HG03025 (cell line): ENCODE data around the gene STARD3.

Source experiments
- ATAC-seq: cut with Tn5 transposase; IDR thresholded peaks from one replicate; pipeline ENCODE4 v1.9.1; 2021; ENCODE audit warnings: mild to moderate bottlenecking, moderate library complexity; ENCODE audit not compliant: unreplicated experiment, low FRiP score

The STARD3 gene

GRCh38 chr17:39603304-39604016, 33.5 kb upstream of the STARD3 start:
- no peak for ATAC-seq

GRCh38 chr17:39604911-39605491, 31.9 kb upstream of the STARD3 start:
- no peak for ATAC-seq

DNA sequence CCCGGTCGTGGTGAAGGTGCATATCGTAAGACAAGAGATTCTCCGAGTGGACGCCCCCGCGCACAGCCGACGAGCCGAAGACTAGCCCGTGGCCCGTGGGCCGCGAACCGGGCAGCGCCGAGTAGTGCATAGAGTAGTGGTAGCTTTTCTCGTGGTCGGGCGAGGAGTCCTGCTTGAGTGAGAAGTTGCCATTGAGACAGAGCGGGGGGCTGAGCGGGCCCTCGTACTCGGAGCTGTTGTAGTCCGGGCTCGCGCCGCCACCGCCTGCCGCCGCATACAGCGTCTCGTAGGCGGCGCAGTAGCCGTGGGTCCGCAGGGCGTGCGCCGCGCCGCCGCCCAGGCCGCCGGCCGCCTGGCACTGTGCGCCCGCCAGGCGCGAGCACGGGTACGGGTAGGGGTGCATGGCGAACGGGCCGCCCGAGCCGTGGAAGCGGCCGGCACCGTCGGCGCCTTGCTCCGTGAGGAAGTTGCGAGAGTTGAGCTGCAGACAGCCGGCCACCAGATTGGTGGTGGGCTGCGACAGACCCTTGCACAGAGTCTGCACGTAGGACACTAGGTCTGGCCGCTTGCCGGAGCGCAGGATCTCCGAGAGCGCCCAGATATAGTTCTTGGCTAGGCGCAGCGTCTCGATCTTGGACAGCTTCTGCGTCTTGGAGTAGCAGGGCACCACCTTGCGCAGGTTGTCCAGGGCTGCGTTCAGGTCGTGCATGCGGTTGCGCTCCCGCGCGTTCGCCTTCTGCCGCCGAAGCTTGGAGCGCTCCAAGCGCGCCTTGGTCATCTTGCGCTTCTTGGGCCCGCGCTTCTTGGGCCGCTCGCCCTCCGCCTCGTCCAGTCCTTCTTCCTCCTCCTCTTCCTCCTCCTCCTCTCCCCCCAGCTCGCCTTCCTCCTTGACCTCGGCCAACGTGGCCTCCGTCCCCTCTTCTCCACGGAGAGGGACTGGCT, 31.2 kb upstream of the STARD3 start:
- no peak for ATAC-seq

DNA sequence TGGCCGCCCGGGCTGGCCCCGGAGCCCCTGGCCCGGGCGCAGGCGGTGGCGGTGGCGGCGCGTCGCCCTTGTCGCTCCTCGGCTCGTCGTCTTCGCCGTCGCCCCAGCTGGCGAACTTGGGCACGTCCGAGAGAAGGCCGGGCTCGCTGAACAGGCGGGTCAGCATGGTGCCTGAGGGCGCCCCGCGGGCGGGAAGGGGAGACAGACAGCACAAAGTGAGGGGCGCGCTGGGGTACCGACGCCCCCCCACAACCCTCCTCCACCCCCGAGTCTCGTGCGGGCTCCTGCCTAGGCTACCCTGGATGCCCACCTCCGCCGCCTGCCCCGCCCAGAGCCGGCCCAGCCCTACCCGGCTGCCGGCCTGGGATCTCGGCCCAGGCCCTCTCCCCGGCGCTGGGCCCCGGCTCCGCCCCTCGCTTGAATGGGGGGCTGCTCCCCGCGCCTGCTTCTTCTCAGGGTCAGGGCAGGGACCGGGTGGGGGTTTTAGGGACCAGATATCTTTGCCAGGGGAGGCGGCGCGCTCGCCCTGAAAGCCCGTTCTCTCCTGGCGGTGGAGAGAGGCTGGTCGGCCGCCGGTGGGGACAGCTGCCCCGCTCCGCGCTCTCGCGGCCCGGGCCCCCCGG, 30.4 kb upstream of the STARD3 start:
- ATAC-seq = no peak

DNA sequence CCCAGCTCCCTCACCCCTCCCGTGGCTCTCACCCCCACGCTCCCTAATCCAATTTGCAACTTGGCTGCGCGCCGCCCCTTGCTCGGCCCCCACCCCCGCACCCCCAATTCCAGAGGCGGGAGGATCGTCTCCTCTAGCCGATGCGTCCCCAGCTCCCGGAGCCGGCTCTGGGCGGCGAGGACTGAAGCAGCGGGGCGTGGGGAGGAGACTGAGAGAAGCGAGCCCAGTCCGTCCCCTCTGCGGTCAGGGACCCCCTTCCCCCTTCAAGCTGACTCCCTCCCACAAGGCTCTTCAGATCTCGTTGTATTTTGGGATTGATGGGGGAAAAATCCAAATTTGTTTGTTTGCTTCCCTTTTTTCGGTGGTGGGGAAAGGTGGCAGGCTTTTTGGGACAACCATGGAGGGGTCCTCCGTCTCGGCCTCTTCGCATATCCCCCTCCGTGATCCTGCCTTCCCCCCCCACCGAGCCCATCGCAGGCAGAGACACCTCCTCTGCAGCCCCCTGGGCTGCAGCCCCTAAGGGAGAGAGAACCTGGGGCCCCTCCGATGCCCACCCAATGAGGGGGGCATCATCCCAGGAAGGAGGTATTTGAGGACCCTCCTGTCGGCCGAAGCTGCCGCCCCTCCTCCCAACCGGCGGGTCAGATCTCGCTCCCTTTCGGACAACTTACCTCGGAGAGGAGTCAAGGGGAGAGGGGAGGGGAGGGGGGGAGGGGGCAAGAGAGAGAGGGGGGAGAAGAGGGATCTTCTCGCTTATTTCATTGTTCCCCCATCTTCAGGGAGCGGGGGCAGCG, 29.7 kb upstream of the STARD3 start:
- no peak for ATAC-seq

GRCh38 chr17:39607851-39608130, 29.2 kb upstream of the STARD3 start, which contains the start of gene NEUROD2:
NEUROD2 (minus strand) TSS chr17:39607920; CDS start chr17:39606599, 1,321 bp downstream.
- ATAC-seq = no peak

- ATAC-seq = no peak
Observed at GRCh38 chr17:39608142-39608981, 28.6 kb upstream of the STARD3 start.

DNA sequence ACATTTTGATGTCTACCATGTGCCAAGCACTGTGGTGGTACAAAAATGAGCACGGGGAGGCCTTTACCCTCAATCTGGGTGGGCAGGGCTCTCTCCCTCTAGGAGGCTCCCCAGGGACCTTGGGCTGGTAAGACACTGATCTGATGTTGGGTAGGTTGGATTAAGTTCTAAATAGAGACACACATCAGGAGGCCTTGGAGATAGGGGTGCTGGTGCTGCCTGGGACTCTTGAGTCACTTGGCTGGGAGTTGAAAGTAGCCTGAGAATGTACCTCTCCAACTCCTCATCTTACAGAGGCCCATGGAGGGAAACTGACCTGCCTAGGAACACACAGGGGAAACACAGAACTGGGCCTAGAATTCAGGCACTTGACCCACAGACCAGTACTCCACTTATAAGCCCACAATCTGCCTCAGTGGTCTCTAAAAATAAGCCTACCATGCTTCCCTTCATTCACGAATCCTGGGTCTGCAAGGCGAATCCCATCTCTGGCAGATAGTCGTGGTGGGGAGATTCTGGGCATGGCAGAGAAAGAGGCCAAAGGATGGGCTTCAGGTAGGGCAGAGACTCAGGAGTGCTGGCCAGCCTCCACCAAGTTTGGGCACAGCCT, 27.4 kb upstream of the STARD3 start:
- ATAC-seq = no peak

- no peak for ATAC-seq
Observed at GRCh38 chr17:39611401-39612112, 25.4 kb upstream of the STARD3 start.

DNA sequence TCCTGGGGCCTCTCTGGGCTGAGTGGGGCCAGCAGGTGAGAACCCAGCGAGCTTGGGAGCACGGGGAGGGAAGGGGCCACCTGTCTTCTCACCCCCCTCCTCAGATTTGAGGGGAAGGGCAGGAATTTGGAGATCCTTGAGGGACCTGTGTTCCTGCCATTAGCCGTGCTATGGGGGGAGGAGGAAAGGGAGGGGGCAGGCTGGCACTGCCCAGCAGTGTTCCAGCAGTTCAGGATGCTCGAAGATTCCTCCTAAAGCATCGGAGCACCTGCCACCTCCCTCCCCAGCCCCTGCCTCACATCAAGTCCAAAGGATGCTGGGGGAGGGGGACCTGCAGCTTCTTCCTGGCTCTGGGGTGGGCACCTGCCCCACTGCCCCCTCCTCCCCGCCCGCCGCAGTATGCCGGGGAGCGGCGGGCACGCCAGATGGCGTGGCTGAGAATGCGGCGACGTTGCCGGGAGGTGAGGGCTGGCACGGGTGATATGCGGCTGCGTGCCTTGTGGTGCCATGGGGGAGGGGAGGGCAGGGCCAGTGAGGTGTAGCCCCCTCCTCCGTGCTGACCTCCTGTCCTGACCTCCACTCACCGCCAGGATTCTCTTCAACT, 24.6 kb upstream of the STARD3 start:
- no peak for ATAC-seq

DNA sequence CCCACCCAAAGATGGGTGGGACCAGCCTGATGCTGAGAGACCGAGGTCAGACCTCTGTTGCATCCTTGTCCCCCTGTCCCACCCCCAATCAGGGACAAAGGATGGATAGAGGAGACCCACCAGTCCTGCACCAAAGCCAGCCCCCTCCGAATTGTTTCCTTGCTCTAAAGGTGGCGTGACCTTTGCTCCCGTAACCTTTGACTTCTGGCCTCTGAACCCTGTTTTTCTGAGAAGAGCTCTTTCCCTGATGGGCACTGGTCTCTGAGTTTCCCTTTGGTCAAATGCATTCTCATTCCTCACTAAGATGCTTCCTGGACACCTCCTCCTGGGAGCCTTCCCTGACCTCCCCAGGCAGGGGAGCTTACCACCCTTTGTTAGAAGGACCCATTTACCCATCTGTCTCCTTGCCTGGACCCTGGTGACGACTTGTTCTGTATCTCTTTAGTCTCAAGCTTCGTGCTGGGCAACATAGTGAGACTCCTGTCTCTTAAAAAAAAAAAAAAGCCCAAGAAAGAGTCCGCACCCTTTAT, 23.9 kb upstream of the STARD3 start:
- no peak for ATAC-seq

- no peak for ATAC-seq
Observed at GRCh38 chr17:39614545-39615157, 22.3 kb upstream of the STARD3 start.

DNA sequence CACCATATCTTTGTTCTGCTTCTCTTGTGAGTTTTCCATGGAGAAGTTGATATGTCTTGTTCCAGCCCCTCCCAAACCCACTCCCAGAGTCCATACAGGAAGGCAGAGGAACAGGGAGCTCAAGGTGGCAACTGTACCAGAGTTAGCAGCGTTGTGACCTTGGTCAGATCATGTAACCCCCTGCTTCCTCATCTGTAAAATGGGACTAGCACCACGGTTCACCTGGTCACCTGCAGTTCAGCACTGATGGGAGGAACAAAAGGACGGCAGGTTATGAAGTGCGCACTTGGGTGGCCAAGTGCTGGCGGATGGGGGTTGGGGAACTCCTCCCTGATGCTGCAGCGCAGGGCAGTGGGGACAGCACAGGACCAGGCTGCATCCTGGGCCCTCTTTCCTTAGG, 21.5 kb upstream of the STARD3 start:
- no peak for ATAC-seq

GRCh38 chr17:39617100-39617445, 19.9 kb upstream of the STARD3 start:
- no peak for ATAC-seq

GRCh38 chr17:39617446-39618245, 19.3 kb upstream of the STARD3 start:
- no peak for ATAC-seq

- no peak for ATAC-seq
Observed at GRCh38 chr17:39618246-39618913, 18.6 kb upstream of the STARD3 start.
